MM.1S (cell line): ENCODE data around the gene HYAL4.

Source experiments
- CTCF ChIP-seq: fragments of 300-600 bp; sonication (generic); IDR thresholded peaks from 2 replicates; pipeline ENCODE4 v1.5.1; 2016; ENCODE audit warnings: antibody characterized with exemption, low read length, mixed read lengths
- EZH2phosphoT487 ChIP-seq: fragments of 300-600 bp; sonication (generic); IDR thresholded peaks from 2 replicates; pipeline ENCODE4 v1.6.1; 2018; ENCODE audit warnings: antibody characterized with exemption, low read length

GRCh38 chr7:123845823-123846216, 851 bp downstream of the HYAL4 start:
- TF ChIP-seq CTCF = no peak
- no peak for TF ChIP-seq EZH2phosphoT487
